Hepatocyte (in vitro differentiated cells): ENCODE results near the gene ZNF143. TPM values are rescaled to one million over a fixed set of nuclear protein-coding genes. Genes with fewer than 3 reads are reported as not detected.

Experiments
- DNase-seq: peaks from one replicate; pipeline ENCODE4 v3.0.0-alpha.2; 2016; ENCODE audit warnings: low spot score
- H2AFZ ChIP-seq: fragments of 200-600 bp; sonication (generic); 2 replicates; pipeline ENCODE4 v1.6.0; 2016; ENCODE audit warnings: antibody characterized with exemption, mild to moderate bottlenecking
- H3K27ac ChIP-seq: fragments of 200-600 bp; sonication (generic); 2 replicates; pipeline ENCODE4 v1.5.1; 2016; ENCODE audit warnings: mild to moderate bottlenecking
- H3K27me3 ChIP-seq: fragments of 200-600 bp; sonication (generic); 2 replicates; pipeline ENCODE4 v1.6.1; 2016
- H3K36me3 ChIP-seq: fragments of 200-600 bp; sonication (generic); replicated peaks from 2 replicates; pipeline ENCODE4 v1.5.1; 2016; ENCODE audit warnings: low read depth; ENCODE audit not compliant: insufficient read depth
- H3K4me1 ChIP-seq: fragments of 200-600 bp; sonication (generic); 2 replicates; pipeline ENCODE4 v1.5.1; 2016; ENCODE audit warnings: mild to moderate bottlenecking, moderate library complexity; ENCODE audit not compliant: insufficient read depth
- H3K4me2 ChIP-seq: fragments of 200-600 bp; sonication (generic); 2 replicates; pipeline ENCODE4 v1.6.0; 2016
- H3K4me3 ChIP-seq: fragments of 200-600 bp; sonication (generic); 2 replicates; pipeline ENCODE4 v1.5.1; 2016; ENCODE audit warnings: mild to moderate bottlenecking
- H3K79me2 ChIP-seq: fragments of 200-600 bp; sonication (generic); 2 replicates; pipeline ENCODE4 v1.6.0; 2017; ENCODE audit warnings: mild to moderate bottlenecking
- H3K9me2 ChIP-seq: fragments of 200-600 bp; sonication (generic); replicated peaks from 2 replicates; pipeline ENCODE4 v1.6.0; 2017; ENCODE audit warnings: mild to moderate bottlenecking; ENCODE audit not compliant: insufficient read depth
- H3K9me3 ChIP-seq: fragments of 200-600 bp; sonication (generic); 2 replicates; pipeline ENCODE4 v1.5.1; 2016; ENCODE audit warnings: low read depth, mild to moderate bottlenecking
- H4K20me1 ChIP-seq: fragments of 200-600 bp; sonication (generic); 2 replicates; pipeline ENCODE4 v1.6.0; 2016; ENCODE audit warnings: mild to moderate bottlenecking; ENCODE audit not compliant: insufficient read depth, poor library complexity, severe bottlenecking
- EZH2 ChIP-seq: fragments of 200-600 bp; sonication (generic); IDR thresholded peaks from 2 replicates; pipeline ENCODE4 v1.6.1; 2016; ENCODE audit warnings: antibody characterized with exemption, mild to moderate bottlenecking, borderline replicate concordance
- EZH2phosphoT487 ChIP-seq: fragments of 200-600 bp; sonication (generic); IDR thresholded peaks from one replicate; pipeline ENCODE4 v1.6.1; 2018; ENCODE audit warnings: antibody characterized with exemption, mild to moderate bottlenecking, low read depth, moderate library complexity; ENCODE audit not compliant: unreplicated experiment, severe bottlenecking
- WGBS: methylation state at CpG from one replicate; pipeline ENCODE4 v1.1.6; 2016; ENCODE audit warnings: low lambda C conversion rate; ENCODE audit errors: missing lambda C conversion rate; 5-methylcytosine and 5-hydroxymethylcytosine counted together
- polyA plus RNA-seq: library from polyadenylated mRNA; unstranded; fragments of >200 nt; fragmentation: Nextera tagmentation; extraction: Ambion mirVana; gene quantifications from 2 replicates; pipeline ENCODE4 v1.2.1, GENCODE V29; 2016
- total RNA-seq: library from RNA; depleted of rRNA; stranded (reverse); fragments of >200 nt; gene quantifications from 2 replicates; pipeline ENCODE4 v1.2.3, GENCODE V29; 2014
- TF ChIP-seq, protein P1 (sequence below): fragments of 200-600 bp; sonication (generic); IDR thresholded peaks from 2 replicates; pipeline ENCODE4 v1.5.1; 2016; ENCODE audit warnings: antibody characterized with exemption, mild to moderate bottlenecking; ENCODE audit not compliant: poor library complexity

The ZNF143 gene
- total and polyA plus RNA-seq, 2 experiments from 2014 or later = 20.9 to 36.1 TPM

- Histone ChIP-seq H3K4me2 (peak overlapping the region; percentile 72), H3K27ac (peak overlapping the region; percentile 99), H3K4me1 (peaks cover 13% of the 10 kb centered on the region), H3K79me2 (peaks cover 70% of the 10 kb centered on the region), H2AFZ (no peak overlapping the region), H3K27me3 (no peaks in the 10 kb centered on the region), H3K4me3 (peak overlapping the region; percentile 23), H3K9me2 (no peaks in the 10 kb centered on the region), H4K20me1 (no peaks in the 10 kb centered on the region), H3K36me3 (no peaks in the 10 kb centered on the region), H3K9me3 (no peaks in the 10 kb centered on the region)
- 91% methylated on average over 16 of the region's 16 CpGs for WGBS
- TF ChIP-seq EZH2phosphoT487 (no peak), EZH2 (no peak)
- TF ChIP-seq, protein P1, sequence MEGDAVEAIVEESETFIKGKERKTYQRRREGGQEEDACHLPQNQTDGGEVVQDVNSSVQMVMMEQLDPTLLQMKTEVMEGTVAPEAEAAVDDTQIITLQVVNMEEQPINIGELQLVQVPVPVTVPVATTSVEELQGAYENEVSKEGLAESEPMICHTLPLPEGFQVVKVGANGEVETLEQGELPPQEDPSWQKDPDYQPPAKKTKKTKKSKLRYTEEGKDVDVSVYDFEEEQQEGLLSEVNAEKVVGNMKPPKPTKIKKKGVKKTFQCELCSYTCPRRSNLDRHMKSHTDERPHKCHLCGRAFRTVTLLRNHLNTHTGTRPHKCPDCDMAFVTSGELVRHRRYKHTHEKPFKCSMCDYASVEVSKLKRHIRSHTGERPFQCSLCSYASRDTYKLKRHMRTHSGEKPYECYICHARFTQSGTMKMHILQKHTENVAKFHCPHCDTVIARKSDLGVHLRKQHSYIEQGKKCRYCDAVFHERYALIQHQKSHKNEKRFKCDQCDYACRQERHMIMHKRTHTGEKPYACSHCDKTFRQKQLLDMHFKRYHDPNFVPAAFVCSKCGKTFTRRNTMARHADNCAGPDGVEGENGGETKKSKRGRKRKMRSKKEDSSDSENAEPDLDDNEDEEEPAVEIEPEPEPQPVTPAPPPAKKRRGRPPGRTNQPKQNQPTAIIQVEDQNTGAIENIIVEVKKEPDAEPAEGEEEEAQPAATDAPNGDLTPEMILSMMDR = no peak
- no peak for DNase-seq
Measured at GRCh38 chr11:9462172-9462799, 1.5 kb downstream of the ZNF143 start.

DNA sequence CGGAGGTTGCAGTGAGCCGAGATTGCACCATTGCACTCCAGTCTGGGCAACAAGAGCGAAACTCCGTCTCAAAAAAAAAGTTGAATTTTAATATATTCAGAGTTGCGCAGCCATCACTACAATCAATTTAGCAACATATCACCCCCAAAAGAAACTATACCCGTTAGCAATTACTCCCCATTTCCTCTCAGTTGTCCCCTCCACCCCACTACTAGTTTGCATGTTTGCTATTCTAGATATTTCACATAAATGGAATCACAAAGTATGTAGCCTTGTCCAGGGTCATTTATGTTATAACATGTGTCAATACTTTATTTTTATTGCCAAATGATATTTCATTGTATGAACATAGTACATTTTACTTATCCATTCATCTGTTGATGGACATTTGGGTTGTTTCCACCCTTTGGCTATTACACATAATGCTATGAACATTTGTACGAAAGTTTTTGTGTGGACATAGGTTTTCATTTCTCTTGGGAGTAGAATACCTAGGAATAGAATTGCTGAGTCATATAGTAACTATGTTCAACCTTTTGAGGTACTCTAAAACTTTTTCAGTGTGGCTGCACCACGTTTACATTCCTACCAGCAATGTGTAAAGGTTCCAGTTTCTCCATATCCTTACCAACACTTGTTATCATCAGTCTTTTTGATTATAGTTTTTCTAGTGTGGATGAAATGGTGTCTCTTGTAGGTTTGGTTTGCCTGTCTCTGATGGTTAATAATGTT lies 2.2 kb downstream of the ZNF143 start:
- H2AFZ ChIP-seq = no peak overlapping the region
- peaks cover 13% of the 10 kb centered on the region for H3K4me1 ChIP-seq
- no peaks in the 10 kb centered on the region for H3K36me3 ChIP-seq
- H3K27ac ChIP-seq = peak overlapping the region; percentile 99
- DNase-seq = no peak
- no peak overlapping the region for H3K4me3 ChIP-seq
- TF ChIP-seq EZH2 = no peak
- TF ChIP-seq EZH2phosphoT487 = no peak
- TF ChIP-seq, protein P1 = no peak
- WGBS = 96% methylated on average over 8 of the region's 8 CpGs
- no peaks in the 10 kb centered on the region for H4K20me1 ChIP-seq
- H3K27me3 ChIP-seq = no peaks in the 10 kb centered on the region
- H3K79me2 ChIP-seq = peaks cover 75% of the 10 kb centered on the region
- no peaks in the 10 kb centered on the region for H3K9me2 ChIP-seq
- H3K4me2 ChIP-seq = peak overlapping the region; percentile 72
- H3K9me3 ChIP-seq = no peaks in the 10 kb centered on the region

DNA sequence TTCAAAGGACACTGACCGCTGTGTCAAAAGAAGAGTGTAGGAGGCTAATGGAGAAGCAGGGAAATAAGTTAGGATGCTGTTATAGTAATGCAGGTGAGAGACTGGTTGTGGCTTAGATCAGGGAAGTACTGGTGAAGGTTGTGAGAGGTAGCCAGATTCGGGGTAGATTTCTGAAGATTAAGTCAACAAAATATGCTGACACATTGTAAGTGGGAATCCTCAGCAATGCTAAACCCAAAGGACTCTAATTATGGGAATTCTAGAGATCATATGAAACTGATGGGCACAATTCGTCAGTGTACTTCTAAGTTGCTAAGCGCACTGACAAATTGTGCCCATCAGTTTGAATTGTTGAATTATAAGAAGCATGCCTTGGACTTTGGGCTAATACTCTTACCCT lies 10.0 kb downstream of the ZNF143 start:
- H3K9me2 ChIP-seq = no peaks in the 10 kb centered on the region
- H3K27me3 ChIP-seq = no peaks in the 10 kb centered on the region
- H3K36me3 ChIP-seq = no peaks in the 10 kb centered on the region
- no peak overlapping the region for H2AFZ ChIP-seq
- TF ChIP-seq EZH2phosphoT487 = no peak
- TF ChIP-seq EZH2 = no peak
- TF ChIP-seq, protein P1 = no peak
- 95% methylated on average over 4 of the region's 4 CpGs for WGBS
- H3K27ac ChIP-seq = no peak overlapping the region
- no peaks in the 10 kb centered on the region for H4K20me1 ChIP-seq
- no peaks in the 10 kb centered on the region for H3K4me1 ChIP-seq
- H3K4me2 ChIP-seq = no peak overlapping the region
- no peak for DNase-seq
- peaks cover 47% of the 10 kb centered on the region for H3K79me2 ChIP-seq
- no peak overlapping the region for H3K4me3 ChIP-seq
- no peaks in the 10 kb centered on the region for H3K9me3 ChIP-seq
